HepG2 (cell line): ENCODE data around the gene CENPW. TPM values are rescaled to one million over a fixed set of nuclear protein-coding genes. Genes with fewer than 3 reads are reported as not detected.

Experiments used
- ESRRA ChIP-seq: sonication (generic); formaldehyde crosslinking; IDR thresholded peaks from 2 replicates; pipeline ENCODE4 v1.5.1; 2020; ENCODE audit warnings: mild to moderate bottlenecking, low read depth, missing genetic modification reagents
- FOXK2 ChIP-seq: fragments of 450-650 bp; IDR thresholded peaks from 2 replicates; pipeline ENCODE4 v1.6.1; 2016
- NCOA5 ChIP-seq: sonication (generic); formaldehyde crosslinking; IDR thresholded peaks from 2 replicates; pipeline ENCODE4 v1.4.0; 2020; ENCODE audit warnings: missing genetic modification reagents
- PHF5A ChIP-seq: IDR thresholded peaks from one replicate; pipeline ENCODE4 v1.6.1; 2018; ENCODE audit warnings: low read depth, missing genetic modification reagents; ENCODE audit not compliant: unreplicated experiment
- TEAD2 ChIP-seq: sonication (generic); formaldehyde crosslinking; IDR thresholded peaks from 2 replicates; pipeline ENCODE4 v1.9.0; 2021; ENCODE audit warnings: missing genetic modification reagents
- ZNF569 ChIP-seq: sonication (generic); formaldehyde crosslinking; IDR thresholded peaks from 2 replicates; pipeline ENCODE4 v1.5.0; 2020; ENCODE audit warnings: mild to moderate bottlenecking, missing genetic modification reagents, moderate library complexity, borderline replicate concordance
- polyA plus RNA-seq, 8 experiments: library from polyadenylated mRNA; depleted of rRNA in 3 of 8; stranded (reverse) in 7 of 8; unstranded in 1 of 8; fragments of >200 nt; fragmentation: Illumina TruSeq in 4 of 8; extraction: Trizol in 4 of 8; gene quantifications; 2 replicates each; pipeline versions ENCODE4 v1.2.1 to v1.2.3, GENCODE V29; 2011 to 2016; ENCODE audit warnings: low read depth in 4 of 8, missing spikeins in 1 of 8, mixed read lengths in 1 of 8; ENCODE audit not compliant: insufficient read depth in 1 of 8
- total RNA-seq, 5 experiments: library from RNA; depleted of rRNA; stranded (reverse); fragments of >200 nt; fragmentation: Illumina TruSeq; extraction: Trizol; gene quantifications; 2 replicates each; pipeline ENCODE4 v1.2.3, GENCODE V29; 2016; ENCODE audit warnings: low read depth in 1 of 5
- TF ChIP-seq, protein P1 (sequence below), 2 experiments: fragments of 450-650 bp in 1 of 2; sonication (generic) in 1 of 2; formaldehyde crosslinking in 1 of 2; IDR thresholded peaks; 2 replicates each; pipeline versions ENCODE4 v1.6.1 to v1.8.0; 2016 to 2022; ENCODE audit warnings: antibody characterized with exemption in 1 of 2, mild to moderate bottlenecking in 1 of 2, missing genetic modification reagents in 1 of 2

The CENPW gene
- total and polyA plus RNA-seq, 2 of the 13 experiments (the other 11 are each of a cell fraction or from before 2014, with no cell fraction given), result 8.6 to 94.7 TPM

- TF ChIP-seq, protein P1, sequence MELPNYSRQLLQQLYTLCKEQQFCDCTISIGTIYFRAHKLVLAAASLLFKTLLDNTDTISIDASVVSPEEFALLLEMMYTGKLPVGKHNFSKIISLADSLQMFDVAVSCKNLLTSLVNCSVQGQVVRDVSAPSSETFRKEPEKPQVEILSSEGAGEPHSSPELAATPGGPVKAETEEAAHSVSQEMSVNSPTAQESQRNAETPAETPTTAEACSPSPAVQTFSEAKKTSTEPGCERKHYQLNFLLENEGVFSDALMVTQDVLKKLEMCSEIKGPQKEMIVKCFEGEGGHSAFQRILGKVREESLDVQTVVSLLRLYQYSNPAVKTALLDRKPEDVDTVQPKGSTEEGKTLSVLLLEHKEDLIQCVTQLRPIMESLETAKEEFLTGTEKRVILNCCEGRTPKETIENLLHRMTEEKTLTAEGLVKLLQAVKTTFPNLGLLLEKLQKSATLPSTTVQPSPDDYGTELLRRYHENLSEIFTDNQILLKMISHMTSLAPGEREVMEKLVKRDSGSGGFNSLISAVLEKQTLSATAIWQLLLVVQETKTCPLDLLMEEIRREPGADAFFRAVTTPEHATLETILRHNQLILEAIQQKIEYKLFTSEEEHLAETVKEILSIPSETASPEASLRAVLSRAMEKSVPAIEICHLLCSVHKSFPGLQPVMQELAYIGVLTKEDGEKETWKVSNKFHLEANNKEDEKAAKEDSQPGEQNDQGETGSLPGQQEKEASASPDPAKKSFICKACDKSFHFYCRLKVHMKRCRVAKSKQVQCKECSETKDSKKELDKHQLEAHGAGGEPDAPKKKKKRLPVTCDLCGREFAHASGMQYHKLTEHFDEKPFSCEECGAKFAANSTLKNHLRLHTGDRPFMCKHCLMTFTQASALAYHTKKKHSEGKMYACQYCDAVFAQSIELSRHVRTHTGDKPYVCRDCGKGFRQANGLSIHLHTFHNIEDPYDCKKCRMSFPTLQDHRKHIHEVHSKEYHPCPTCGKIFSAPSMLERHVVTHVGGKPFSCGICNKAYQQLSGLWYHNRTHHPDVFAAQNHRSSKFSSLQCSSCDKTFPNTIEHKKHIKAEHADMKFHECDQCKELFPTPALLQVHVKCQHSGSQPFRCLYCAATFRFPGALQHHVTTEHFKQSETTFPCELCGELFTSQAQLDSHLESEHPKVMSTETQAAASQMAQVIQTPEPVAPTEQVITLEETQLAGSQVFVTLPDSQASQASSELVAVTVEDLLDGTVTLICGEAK (IDR thresholded peaks at IDR 0.05), result no peak
- TF ChIP-seq, protein P1 (CRISPR knock-in tag; IDR thresholded peaks at IDR 0.05), result no peak
- TF ChIP-seq FOXK2 (no peak), TEAD2 (CRISPR knock-in tag) (no peak), ZNF569 (CRISPR knock-in tag) (no peak), ESRRA (CRISPR knock-in tag) (no peak), NCOA5 (CRISPR knock-in tag) (no peak), PHF5A (no peak)
Measured at GRCh38 chr6:126374372-126374771, 34.5 kb downstream of the CENPW start (continued).
